ENCODE data around the gene GATA2.

DNA sequence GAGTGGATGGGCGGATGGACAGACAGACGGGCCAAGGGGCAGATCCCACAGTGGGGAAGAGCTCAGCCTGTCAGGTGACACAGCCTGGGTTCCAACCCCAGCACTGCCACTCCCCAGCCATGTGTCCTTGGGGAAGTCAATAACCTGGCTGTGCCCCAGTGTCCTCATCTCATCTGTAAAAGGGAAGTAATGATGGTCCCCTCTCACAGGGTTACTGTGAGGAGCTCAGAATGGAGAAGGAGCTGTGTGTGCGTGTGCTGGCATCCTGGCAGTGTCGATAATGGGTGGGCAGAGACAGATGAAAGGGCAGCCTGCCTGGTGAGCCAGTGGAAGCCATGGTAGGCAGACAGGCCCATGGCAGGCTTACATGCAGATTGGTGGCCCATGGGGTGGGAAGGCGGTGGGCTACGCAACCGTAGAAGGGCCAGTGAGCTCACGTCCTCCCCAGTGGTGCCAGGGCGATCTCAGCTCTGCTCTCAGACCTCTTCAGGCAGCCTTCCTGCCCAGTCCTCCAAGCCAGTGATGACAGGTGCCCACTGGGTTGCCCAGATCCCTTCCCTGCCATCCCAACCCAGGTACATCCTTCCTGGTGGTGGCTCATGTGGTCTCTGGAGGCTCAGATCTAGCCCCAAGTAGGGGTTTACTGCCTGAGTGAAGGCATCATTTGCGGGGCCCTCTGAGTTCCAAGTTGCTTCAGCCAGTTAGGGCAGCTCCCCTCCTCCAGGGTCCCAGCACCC lies 24.0 kb downstream of the GATA2 start:
- TF ChIP-seq, protein P1, sequence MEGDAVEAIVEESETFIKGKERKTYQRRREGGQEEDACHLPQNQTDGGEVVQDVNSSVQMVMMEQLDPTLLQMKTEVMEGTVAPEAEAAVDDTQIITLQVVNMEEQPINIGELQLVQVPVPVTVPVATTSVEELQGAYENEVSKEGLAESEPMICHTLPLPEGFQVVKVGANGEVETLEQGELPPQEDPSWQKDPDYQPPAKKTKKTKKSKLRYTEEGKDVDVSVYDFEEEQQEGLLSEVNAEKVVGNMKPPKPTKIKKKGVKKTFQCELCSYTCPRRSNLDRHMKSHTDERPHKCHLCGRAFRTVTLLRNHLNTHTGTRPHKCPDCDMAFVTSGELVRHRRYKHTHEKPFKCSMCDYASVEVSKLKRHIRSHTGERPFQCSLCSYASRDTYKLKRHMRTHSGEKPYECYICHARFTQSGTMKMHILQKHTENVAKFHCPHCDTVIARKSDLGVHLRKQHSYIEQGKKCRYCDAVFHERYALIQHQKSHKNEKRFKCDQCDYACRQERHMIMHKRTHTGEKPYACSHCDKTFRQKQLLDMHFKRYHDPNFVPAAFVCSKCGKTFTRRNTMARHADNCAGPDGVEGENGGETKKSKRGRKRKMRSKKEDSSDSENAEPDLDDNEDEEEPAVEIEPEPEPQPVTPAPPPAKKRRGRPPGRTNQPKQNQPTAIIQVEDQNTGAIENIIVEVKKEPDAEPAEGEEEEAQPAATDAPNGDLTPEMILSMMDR (IDR thresholded peaks at IDR 0.05), result no peak
- TF ChIP-seq POLR2A (IDR thresholded peaks at IDR 0.05), result no peak
